Kidney (tissue), 14 donors: ENCODE results near the gene TFAP2C. TPM values are rescaled to one million over a fixed set of nuclear protein-coding genes. Genes with fewer than 3 reads are reported as not detected.
"Not testable (repeated sequence)": the region's sequence is repeated elsewhere in the genome, so short reads cannot be mapped to it uniquely, and the experiment has no call there.

Source experiments
- DNase-seq, 5 donors: peaks; one replicate each; pipeline ENCODE4 v3.0.0-alpha.2; 2013 to 2020
- FAIRE-seq: peaks from 2 replicates; lab custom pipeline; 2012; peaks lifted over from hg19 to GRCh38; lab: Jason Lieb, UNC
- H3K27ac ChIP-seq, 2 donors: one replicate each; pipeline ENCODE4 v1.7.0; 2013; ENCODE audit warnings: low read depth in 2 of 2, low read length in 2 of 2, inconsistent platforms in 1 of 2
- H3K27me3 ChIP-seq: one replicate; pipeline ENCODE4 v1.7.1; 2013; ENCODE audit warnings: low read length, inconsistent platforms; ENCODE audit not compliant: control insufficient read depth, insufficient read depth
- H3K36me3 ChIP-seq, 3 donors: one replicate each; pipeline versions ENCODE4 v1.7.0 to v1.7.1; 2013; ENCODE audit warnings: low read length in 3 of 3, control low read depth in 1 of 3, inconsistent platforms in 1 of 3; ENCODE audit not compliant: insufficient read depth in 3 of 3, control insufficient read depth in 2 of 3
- H3K4me1 ChIP-seq, 3 donors: one replicate each; pipeline versions ENCODE4 v1.7.0 to v1.7.1; 2013; ENCODE audit warnings: low read length in 3 of 3, inconsistent platforms in 1 of 3, low read depth in 1 of 3; ENCODE audit not compliant: control insufficient read depth in 2 of 3, insufficient read depth in 2 of 3
- H3K4me3 ChIP-seq, 3 donors: one replicate each; pipeline versions ENCODE4 v1.7.0 to v1.8.1; 2013; ENCODE audit warnings: low read length in 3 of 3, control low read depth in 1 of 3, inconsistent platforms in 1 of 3
- H3K9ac ChIP-seq, 3 donors: one replicate each; pipeline versions ENCODE4 v1.7.0 to v1.7.1; 2013; ENCODE audit warnings: low read length in 3 of 3, control low read depth in 1 of 3, inconsistent platforms in 1 of 3
- H3K9me3 ChIP-seq, 3 donors: one replicate each; pipeline versions ENCODE4 v1.7.0 to v1.7.1; 2013; ENCODE audit warnings: low read length in 3 of 3, control low read depth in 1 of 3, inconsistent platforms in 1 of 3; ENCODE audit not compliant: control insufficient read depth in 2 of 3, insufficient read depth in 1 of 3
- CTCF ChIP-seq: IDR thresholded peaks from 3 replicates; pipeline ENCODE4 v1.5.1; 2012; ENCODE audit warnings: mild to moderate bottlenecking, moderate library complexity, borderline replicate concordance; ENCODE audit not compliant: insufficient read depth; ENCODE audit errors: extremely low read depth
- intact Hi-C: fragments of 100-400 bp; cut with DNase I; formaldehyde crosslinking; loops from one replicate; pipeline ENCODE4 v1.11.1; 2022
- polyA plus RNA-seq: library from polyadenylated mRNA; stranded (reverse); fragments of 350-450 nt; fragmentation: Illumina TruSeq; extraction: RNeasy Lipid Tissue Mini Kit (QIAGEN cat#74804); gene quantifications from one replicate; pipeline ENCODE4 v1.2.3, GENCODE V29; 2014; ENCODE audit warnings: low read depth, low replicate concordance; ENCODE audit not compliant: insufficient read depth
- total RNA-seq: library from RNA; stranded (reverse); fragmentation: NEBNext Ultra II Directional; extraction: Animal tissue kit (Norgen Biotek cat#: 25700); gene quantifications from one replicate; pipeline ENCODE4 v1.2.1, GENCODE V29; 2021
- donor health status: control.
- donor health status: control.
- donor health status: control.
- donor health status: control.
- donor health status: control.
- donor health status: DM: yes; HTN: yes; CAD: no.
- donor health status: Normal renal cell carcinoma (clear cell type).

TFAP2C gene
- total and polyA plus RNA-seq, 2 donors from 2014 or later, result 0.65 to 1.4 TPM

DNA sequence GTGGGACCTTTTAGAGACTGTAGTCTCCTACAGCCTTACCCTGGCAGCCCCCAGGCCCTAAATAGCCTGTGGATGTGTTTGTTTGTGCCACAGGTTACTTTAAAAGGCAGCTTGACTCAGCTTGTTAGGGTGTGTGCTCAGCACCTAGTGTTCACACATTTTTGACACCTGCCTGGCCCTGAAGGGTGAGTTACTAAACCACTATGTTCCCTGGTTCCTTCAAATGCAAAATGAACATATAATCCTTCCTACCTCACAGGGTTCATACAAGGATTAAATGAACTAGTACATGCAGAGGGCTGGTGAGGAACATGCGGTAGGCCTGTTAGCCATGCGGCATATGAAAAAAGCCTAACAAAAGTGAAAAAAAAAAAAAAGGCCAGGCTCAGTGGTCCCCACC, 14.9 kb upstream of the TFAP2C start:
- Histone ChIP-seq H3K27ac (no peak overlapping the region), H3K36me3 (no peaks in the 10 kb centered on the region), H3K4me1 (no peaks in the 10 kb centered on the region), H3K27me3 (no peaks in the 10 kb centered on the region), H3K9me3 (no peaks in the 10 kb centered on the region), H3K9ac (no peak overlapping the region), H3K4me3 (no peak overlapping the region)
- DNase-seq, result no peak
- no peak for FAIRE-seq
- no peak for TF ChIP-seq CTCF
- intact Hi-C loops, result no loop called here

DNA sequence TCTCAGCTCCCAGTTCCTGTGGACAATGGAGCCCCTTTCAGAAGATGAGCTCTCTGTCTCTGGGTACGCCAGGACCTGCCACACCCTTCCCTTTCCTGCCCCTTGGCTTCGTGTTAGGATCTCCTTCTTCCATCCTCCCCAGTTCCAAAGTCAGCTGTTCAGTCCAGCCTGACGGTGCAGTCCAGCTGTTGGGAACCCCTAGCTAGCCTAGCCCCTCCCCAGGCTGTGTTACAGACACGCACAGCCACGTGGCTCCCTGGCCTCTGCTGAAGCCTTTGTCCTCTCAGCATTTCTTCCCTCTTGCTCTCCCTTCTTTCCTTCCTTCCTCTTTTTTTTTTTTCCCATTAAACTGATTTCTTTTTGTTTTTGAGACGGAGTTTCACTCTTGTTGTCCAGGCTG, 12.4 kb upstream of the TFAP2C start:
- intact Hi-C loops, result no loop called here
- Histone ChIP-seq H3K4me3 (no peak overlapping the region), H3K9me3 (no peaks in the 10 kb centered on the region), H3K36me3 (no peaks in the 10 kb centered on the region), H3K27ac (no peak overlapping the region), H3K27me3 (no peaks in the 10 kb centered on the region), H3K9ac (no peak overlapping the region), H3K4me1 (no peaks in the 10 kb centered on the region)
- FAIRE-seq (no peak), DNase-seq (no peak)
- no peak for TF ChIP-seq CTCF

DNA sequence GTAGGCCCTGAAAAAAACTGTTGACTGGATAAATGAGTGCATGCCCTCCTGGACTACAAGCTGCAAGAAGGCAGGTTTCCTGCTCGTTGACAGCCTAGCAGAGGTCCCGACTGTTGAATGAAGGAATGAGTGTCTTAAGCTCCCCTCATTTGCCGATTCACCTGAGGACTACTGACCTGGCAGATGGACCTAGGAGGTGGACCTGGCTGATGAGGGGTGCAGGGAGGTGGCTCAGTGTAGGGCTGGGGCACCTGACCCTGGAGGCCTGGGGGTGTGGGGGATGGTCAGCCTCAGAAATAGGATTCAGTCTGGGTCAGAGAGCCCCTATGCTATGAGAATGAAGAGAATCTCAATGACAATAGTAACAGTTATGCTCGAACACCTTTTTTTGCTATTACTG, 11.6 kb upstream of the TFAP2C start:
- Histone ChIP-seq H3K27ac (no peak overlapping the region), H3K4me1 (no peaks in the 10 kb centered on the region), H3K9ac (no peak overlapping the region), H3K9me3 (no peaks in the 10 kb centered on the region), H3K36me3 (no peaks in the 10 kb centered on the region), H3K4me3 (no peak overlapping the region), H3K27me3 (no peaks in the 10 kb centered on the region)
- TF ChIP-seq CTCF, result no peak
- intact Hi-C loops, result no loop called here
- DNase-seq (no peak), FAIRE-seq (no peak)

GRCh38 chr20:56621730-56622129, 7.4 kb upstream of the TFAP2C start:
- peaks cover 18% of the 10 kb centered on the region for H3K27me3 ChIP-seq
- no peak overlapping the region for H3K4me3 ChIP-seq
- H3K27ac ChIP-seq, result no peak overlapping the region
- DNase-seq, result no peak
- H3K4me1 ChIP-seq, result no peaks in the 10 kb centered on the region
- no peak for FAIRE-seq
- H3K9ac ChIP-seq, result no peak overlapping the region
- intact Hi-C loops, result no loop called here
- no peaks in the 10 kb centered on the region for H3K36me3 ChIP-seq
- no peak for TF ChIP-seq CTCF
- H3K9me3 ChIP-seq, result no peaks in the 10 kb centered on the region

DNA sequence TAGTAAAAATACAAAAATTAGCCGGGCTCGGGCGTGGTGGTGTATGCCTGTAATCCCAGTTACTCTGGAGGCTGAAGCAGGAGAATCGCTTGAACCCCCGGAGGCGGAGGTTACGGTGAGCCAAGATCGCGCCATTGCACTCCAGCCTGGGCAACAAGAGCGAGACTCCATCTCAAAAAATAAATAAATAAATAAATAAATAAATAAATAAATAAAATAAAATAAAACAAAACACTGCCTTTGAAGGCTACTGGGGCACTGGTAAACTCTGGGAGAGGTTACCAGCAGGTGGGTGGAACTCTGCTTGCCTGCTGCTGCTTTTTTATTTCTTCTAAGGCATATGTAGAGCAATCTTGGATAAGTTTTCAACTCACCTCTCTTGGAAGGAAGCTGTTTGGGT, 5.2 kb upstream of the TFAP2C start:
- intact Hi-C loops, H3K4me3 ChIP-seq, H3K4me1 ChIP-seq, DNase-seq, H3K36me3 ChIP-seq, H3K9me3 ChIP-seq, H3K27ac ChIP-seq, H3K9ac ChIP-seq, FAIRE-seq: not testable (repeated sequence)
- peaks cover 37% of the 10 kb centered on the region for H3K27me3 ChIP-seq
